HG03571 (cell line): ENCODE results near the gene C1orf21.

Source experiments
- ATAC-seq: cut with Tn5 transposase; IDR thresholded peaks from one replicate; pipeline ENCODE4 v1.9.1; 2021; ENCODE audit not compliant: unreplicated experiment

C1orf21 gene

GRCh38 chr1:184553845-184554244 is 167.0 kb downstream of the C1orf21 start:
- no peak for ATAC-seq

GRCh38 chr1:184555665-184556641 is 169.1 kb downstream of the C1orf21 start:
- no peak for ATAC-seq

- ATAC-seq, result no peak
Observed at GRCh38 chr1:184556665-184557064, 169.8 kb downstream of the C1orf21 start.

GRCh38 chr1:184557423-184558347 is 170.9 kb downstream of the C1orf21 start:
- no peak for ATAC-seq

GRCh38 chr1:184558691-184559090 is 171.9 kb downstream of the C1orf21 start:
- no peak for ATAC-seq

- ATAC-seq, result no peak
Observed at GRCh38 chr1:184559117-184559713, 172.4 kb downstream of the C1orf21 start.

GRCh38 chr1:184562806-184563205 is 176.0 kb downstream of the C1orf21 start:
- no peak for ATAC-seq

GRCh38 chr1:184563308-184563707 is 176.5 kb downstream of the C1orf21 start:
- no peak for ATAC-seq

- no peak for ATAC-seq
Observed at GRCh38 chr1:184567009-184567408, 180.2 kb downstream of the C1orf21 start.

GRCh38 chr1:184567637-184568036 is 180.8 kb downstream of the C1orf21 start:
- no peak for ATAC-seq

GRCh38 chr1:184568148-184568547 is 181.3 kb downstream of the C1orf21 start:
- no peak for ATAC-seq

GRCh38 chr1:184569106-184569505 is 182.3 kb downstream of the C1orf21 start:
- ATAC-seq, result no peak

GRCh38 chr1:184574588-184574987 is 187.8 kb downstream of the C1orf21 start:
- ATAC-seq, result no peak

- no peak for ATAC-seq
Observed at GRCh38 chr1:184576822-184577221, 190.0 kb downstream of the C1orf21 start.

GRCh38 chr1:184577319-184577718 is 190.5 kb downstream of the C1orf21 start:
- ATAC-seq, result no peak

GRCh38 chr1:184582411-184582810 is 195.6 kb downstream of the C1orf21 start:
- ATAC-seq, result no peak

- ATAC-seq, result no peak
Observed at GRCh38 chr1:184583849-184584248, 197.0 kb downstream of the C1orf21 start.

- ATAC-seq, result no peak
Observed at GRCh38 chr1:184588701-184589100, 201.9 kb downstream of the C1orf21 start.

GRCh38 chr1:184590163-184590750 is 203.4 kb downstream of the C1orf21 start:
- ATAC-seq, result no peak

- no peak for ATAC-seq
Observed at GRCh38 chr1:184593597-184593996, 206.8 kb downstream of the C1orf21 start.

- no peak for ATAC-seq
Observed at GRCh38 chr1:184595596-184595995, 208.8 kb downstream of the C1orf21 start.
